ENCODE results near the gene PALS2.

- TF ChIP-seq POLR2A (IDR thresholded peaks at IDR 0.05) (no peak), CTCF (IDR thresholded peaks at IDR 0.05) (no peak), POLR2AphosphoS5 (IDR thresholded peaks at IDR 0.05) (no peak)
Measured at GRCh38 chr7:24580283-24580946, 7.2 kb downstream of the PALS2 start.
